ENCODE data around the gene NPDC1.

DNA sequence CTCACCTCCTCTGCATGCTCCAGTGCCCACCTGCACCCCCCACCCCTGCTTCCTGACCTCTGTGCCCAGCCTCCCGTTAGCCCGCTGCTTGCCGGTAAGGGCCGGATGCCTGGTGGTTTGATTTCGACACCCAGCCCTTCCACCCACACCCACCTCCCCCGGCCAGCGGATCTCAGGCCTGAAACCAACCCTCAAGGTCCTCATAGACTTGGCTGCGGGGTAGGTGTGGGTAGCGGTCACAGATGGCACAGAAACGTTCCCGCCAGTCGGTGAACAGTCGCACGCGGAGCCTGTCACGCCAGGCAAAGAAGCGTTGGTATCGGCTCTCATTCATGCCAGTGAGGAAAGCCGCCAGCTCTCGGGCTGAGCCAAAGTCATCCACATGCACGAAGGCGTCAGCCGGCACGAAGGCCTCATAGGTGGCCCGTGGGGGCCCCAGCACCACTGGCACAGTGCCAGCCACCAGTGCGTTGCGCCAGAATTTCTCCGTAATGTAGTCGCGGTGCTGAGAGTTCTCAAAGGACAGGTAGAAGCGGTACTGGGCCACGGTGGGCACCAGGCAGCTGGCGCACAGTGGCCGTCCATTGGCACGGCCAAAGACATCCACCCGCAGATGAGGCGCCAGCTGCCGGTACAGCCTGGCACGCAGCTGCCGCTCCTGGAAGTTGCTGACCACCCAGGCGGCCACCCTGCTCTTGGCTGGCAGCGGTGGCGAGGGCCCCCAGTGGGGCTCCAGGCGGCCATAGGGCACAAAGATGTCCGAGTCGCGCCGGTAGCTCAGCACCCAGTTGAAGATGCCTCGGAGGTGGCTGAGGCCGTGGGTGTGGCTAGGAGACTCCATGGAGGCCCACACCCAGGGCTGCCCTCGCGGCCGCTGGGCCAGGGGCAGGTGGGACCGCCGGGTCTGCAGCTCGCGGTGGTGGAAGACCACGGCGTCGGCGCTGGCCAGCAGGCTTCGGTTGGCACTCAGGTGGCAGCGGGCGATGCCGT, 15.1 kb downstream of the NPDC1 start:
- TF ChIP-seq, protein P1, sequence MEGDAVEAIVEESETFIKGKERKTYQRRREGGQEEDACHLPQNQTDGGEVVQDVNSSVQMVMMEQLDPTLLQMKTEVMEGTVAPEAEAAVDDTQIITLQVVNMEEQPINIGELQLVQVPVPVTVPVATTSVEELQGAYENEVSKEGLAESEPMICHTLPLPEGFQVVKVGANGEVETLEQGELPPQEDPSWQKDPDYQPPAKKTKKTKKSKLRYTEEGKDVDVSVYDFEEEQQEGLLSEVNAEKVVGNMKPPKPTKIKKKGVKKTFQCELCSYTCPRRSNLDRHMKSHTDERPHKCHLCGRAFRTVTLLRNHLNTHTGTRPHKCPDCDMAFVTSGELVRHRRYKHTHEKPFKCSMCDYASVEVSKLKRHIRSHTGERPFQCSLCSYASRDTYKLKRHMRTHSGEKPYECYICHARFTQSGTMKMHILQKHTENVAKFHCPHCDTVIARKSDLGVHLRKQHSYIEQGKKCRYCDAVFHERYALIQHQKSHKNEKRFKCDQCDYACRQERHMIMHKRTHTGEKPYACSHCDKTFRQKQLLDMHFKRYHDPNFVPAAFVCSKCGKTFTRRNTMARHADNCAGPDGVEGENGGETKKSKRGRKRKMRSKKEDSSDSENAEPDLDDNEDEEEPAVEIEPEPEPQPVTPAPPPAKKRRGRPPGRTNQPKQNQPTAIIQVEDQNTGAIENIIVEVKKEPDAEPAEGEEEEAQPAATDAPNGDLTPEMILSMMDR (IDR thresholded peaks at IDR 0.05), result no peak
- TF ChIP-seq POLR2AphosphoS5 (IDR thresholded peaks at IDR 0.05), result no peak
- no peak for TF ChIP-seq EP300 (IDR thresholded peaks at IDR 0.05)
- no peak for TF ChIP-seq POLR2A (IDR thresholded peaks at IDR 0.05; ENCODE audit: low read depth)
